Suprapubic skin (tissue), 4 donors: Measurements from ENCODE around the gene FGFBP3. TPM values are rescaled to one million over a fixed set of nuclear protein-coding genes. Genes with fewer than 3 reads are reported as not detected.
A peak's percentile ranks its signal among the peaks of the same experiment; 100 is the strongest.

ENCODE experiments used
- DNase-seq, 2 donors: peaks; one replicate each; pipeline ENCODE4 v3.0.0-alpha.2; 2019; ENCODE audit warnings: low spot score in 2 of 2
- H3K27ac ChIP-seq: fragments of 200-600 bp; sonication (generic); one replicate; pipeline ENCODE4 v1.5.1; 2019
- H3K27me3 ChIP-seq: fragments of 200-600 bp; sonication (generic); one replicate; pipeline ENCODE4 v1.5.1; 2019
- H3K36me3 ChIP-seq: fragments of 200-600 bp; sonication (generic); one replicate; pipeline ENCODE4 v1.5.1; 2019
- H3K4me1 ChIP-seq: fragments of 200-600 bp; sonication (generic); one replicate; pipeline ENCODE4 v1.5.1; 2019
- H3K4me3 ChIP-seq: fragments of 200-600 bp; sonication (generic); one replicate; pipeline ENCODE4 v1.5.1; 2019; ENCODE audit warnings: mild to moderate bottlenecking
- H3K9me3 ChIP-seq: fragments of 200-600 bp; sonication (generic); one replicate; pipeline ENCODE4 v1.5.1; 2019
- CTCF ChIP-seq, 2 donors: fragments of 200-600 bp in 1 of 2; fragments of 450-650 bp in 1 of 2; sonication (generic) in 1 of 2; IDR thresholded peaks; one replicate each; pipeline ENCODE4 v1.5.1; 2016 to 2019; ENCODE audit warnings: antibody characterized with exemption in 2 of 2, mild to moderate bottlenecking in 1 of 2, moderate library complexity in 1 of 2
- EP300 ChIP-seq: sonication (generic); formaldehyde crosslinking; IDR thresholded peaks from one replicate; pipeline ENCODE4 v1.6.1; 2017; ENCODE audit warnings: antibody characterized with exemption
- POLR2A ChIP-seq, 2 donors: fragments of 450-650 bp; IDR thresholded peaks; one replicate each; pipeline ENCODE4 v1.6.1; 2017; ENCODE audit warnings: antibody characterized with exemption in 2 of 2, mild to moderate bottlenecking in 2 of 2, moderate library complexity in 2 of 2
- POLR2AphosphoS5 ChIP-seq, 3 donors: sonication (generic); formaldehyde crosslinking; IDR thresholded peaks; one replicate each; pipeline ENCODE4 v1.6.1; 2017; ENCODE audit warnings: antibody characterized with exemption in 3 of 3
- WGBS: methylation state at CpG from one replicate; pipeline ENCODE4 v1.1.5; 2018; 5-methylcytosine and 5-hydroxymethylcytosine counted together
- total RNA-seq, 4 donors: library from RNA; depleted of rRNA; stranded (reverse); fragments of >200 nt; gene quantifications; one replicate each; pipeline ENCODE4 v1.1.0, GENCODE V29; 2016

Gene FGFBP3
- total RNA-seq, 4 donors from 2014 or later, result 0.23 to 1.0 (median 0.79) TPM

GRCh38 chr10:91875156-91875555 is 34.1 kb downstream of the FGFBP3 start:
- Histone ChIP-seq H3K4me3 (no peak overlapping the region), H3K27me3 (no peaks in the 10 kb centered on the region), H3K36me3 (no peaks in the 10 kb centered on the region), H3K4me1 (peaks cover 4% of the 10 kb centered on the region), H3K9me3 (no peaks in the 10 kb centered on the region), H3K27ac (no peak overlapping the region)
- no peak for DNase-seq
- no peak for TF ChIP-seq POLR2A (IDR thresholded peaks at IDR 0.05)
- no peak for TF ChIP-seq POLR2AphosphoS5 (IDR thresholded peaks at IDR 0.05)
- TF ChIP-seq CTCF (IDR thresholded peaks at IDR 0.05), result no peak
- no peak for TF ChIP-seq EP300
- WGBS, result 97% methylated on average over 2 of the region's 2 CpGs

GRCh38 chr10:91865562-91866081 is 43.7 kb downstream of the FGFBP3 start:
- 86% methylated on average over 2 of the region's 2 CpGs for WGBS
- TF ChIP-seq EP300 (no peak), CTCF (IDR thresholded peaks at IDR 0.05) (no peak), POLR2A (IDR thresholded peaks at IDR 0.05) (no peak), POLR2AphosphoS5 (IDR thresholded peaks at IDR 0.05) (no peak)

DNA sequence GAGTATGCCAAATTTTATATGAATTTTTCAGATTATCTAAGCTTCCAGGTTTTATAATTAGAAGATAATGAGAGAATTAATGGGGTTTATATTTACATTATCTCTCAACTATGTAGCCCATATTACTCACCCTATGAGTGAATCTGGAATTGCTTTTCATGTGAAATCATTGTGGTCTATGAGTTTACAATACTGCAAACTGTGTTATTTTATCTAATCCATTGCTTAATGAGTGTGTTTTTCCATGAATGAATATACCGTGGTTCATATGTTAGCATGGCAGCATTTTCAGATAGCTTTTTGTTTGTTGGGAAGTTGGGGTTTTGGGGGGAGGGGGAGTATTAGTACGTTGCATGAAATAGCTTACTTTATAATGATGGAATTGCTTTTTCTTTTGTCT is 44.5 kb downstream of the FGFBP3 start:
- DNase-seq, result no peak
- WGBS, result 75% methylated on average over 2 of the region's 2 CpGs

More at GRCh38 chr10:91865562-91866081, 43.7 kb downstream of the FGFBP3 start:
- DNase-seq, result no peak
- Histone ChIP-seq H3K9me3 (no peaks in the 10 kb centered on the region), H3K4me1 (no peaks in the 10 kb centered on the region), H3K27ac (no peak overlapping the region), H3K36me3 (peaks cover 45% of the 10 kb centered on the region), H3K4me3 (no peak overlapping the region), H3K27me3 (no peaks in the 10 kb centered on the region)

GRCh38 chr10:91864099-91864498 is 45.2 kb downstream of the FGFBP3 start:
- H3K4me3 ChIP-seq, result no peak overlapping the region
- no peaks in the 10 kb centered on the region for H3K27me3 ChIP-seq
- H3K27ac ChIP-seq, result no peak overlapping the region
- TF ChIP-seq POLR2A (IDR thresholded peaks at IDR 0.05), result no peak
- 43% methylated on average over 2 of the region's 2 CpGs for WGBS
- no peaks in the 10 kb centered on the region for H3K9me3 ChIP-seq
- no peaks in the 10 kb centered on the region for H3K4me1 ChIP-seq
- DNase-seq, result no peak
- peaks cover 60% of the 10 kb centered on the region for H3K36me3 ChIP-seq

More for the DNA sequence above, 44.5 kb downstream of the FGFBP3 start:
- Histone ChIP-seq H3K27ac (no peak overlapping the region), H3K27me3 (no peaks in the 10 kb centered on the region), H3K9me3 (no peaks in the 10 kb centered on the region), H3K4me3 (no peak overlapping the region), H3K36me3 (peaks cover 53% of the 10 kb centered on the region), H3K4me1 (no peaks in the 10 kb centered on the region)
- TF ChIP-seq EP300 (no peak), CTCF (IDR thresholded peaks at IDR 0.05) (no peak), POLR2A (IDR thresholded peaks at IDR 0.05) (no peak), POLR2AphosphoS5 (IDR thresholded peaks at IDR 0.05) (no peak)

GRCh38 chr10:91860885-91861284 is 48.4 kb downstream of the FGFBP3 start:
- peaks cover 87% of the 10 kb centered on the region for H3K36me3 ChIP-seq
- no peaks in the 10 kb centered on the region for H3K27me3 ChIP-seq
- no peak overlapping the region for H3K4me3 ChIP-seq
- WGBS, result 93% methylated on average over 1 of the region's 1 CpG
- no peak for DNase-seq
- no peaks in the 10 kb centered on the region for H3K9me3 ChIP-seq
- TF ChIP-seq POLR2A (IDR thresholded peaks at IDR 0.05), result no peak
- TF ChIP-seq POLR2AphosphoS5 (IDR thresholded peaks at IDR 0.05), result no peak
- no peak for TF ChIP-seq CTCF (IDR thresholded peaks at IDR 0.05)
- TF ChIP-seq EP300, result no peak
- H3K4me1 ChIP-seq, result no peaks in the 10 kb centered on the region
- no peak overlapping the region for H3K27ac ChIP-seq

DNA sequence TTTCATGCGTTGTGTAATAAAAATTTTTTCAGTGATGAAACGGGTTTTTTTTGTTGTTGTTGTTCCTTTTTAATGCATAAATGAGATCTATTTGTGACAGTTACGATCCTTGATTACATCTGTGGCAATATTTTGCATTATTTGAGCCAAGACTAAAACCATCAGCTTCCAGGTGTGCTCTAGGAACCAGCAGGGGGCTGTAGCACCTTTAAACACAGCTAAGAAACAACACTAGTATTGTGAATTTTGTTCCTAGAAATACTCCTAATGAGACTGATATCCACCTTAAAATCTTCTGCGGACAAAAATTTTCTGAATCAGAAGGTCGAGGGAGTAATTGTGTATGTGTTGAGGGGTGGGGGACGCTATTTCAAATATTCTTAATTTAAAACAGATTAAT is 52.6 kb downstream of the FGFBP3 start:
- WGBS, result 71% methylated on average over 6 of the region's 6 CpGs
- peaks cover 96% of the 10 kb centered on the region for H3K36me3 ChIP-seq
- TF ChIP-seq POLR2AphosphoS5 (IDR thresholded peaks at IDR 0.05) (no peak), POLR2A (IDR thresholded peaks at IDR 0.05) (no peak), EP300 (no peak), CTCF (IDR thresholded peaks at IDR 0.05) (peak in 1 of 2 donors; percentile 12)

More for the DNA sequence above, 52.6 kb downstream of the FGFBP3 start:
- no peaks in the 10 kb centered on the region for H3K4me1 ChIP-seq
- no peaks in the 10 kb centered on the region for H3K27me3 ChIP-seq
- H3K4me3 ChIP-seq, result no peak overlapping the region
- no peaks in the 10 kb centered on the region for H3K9me3 ChIP-seq
- DNase-seq, result no peak
- no peak overlapping the region for H3K27ac ChIP-seq
